AML-193 (cell line): ENCODE results near the gene TAGAP.
"Not testable (repeated sequence)": the region's sequence is repeated elsewhere in the genome, so short reads cannot be mapped to it uniquely, and the experiment has no call there.

ENCODE experiments used
- DNase-seq, 2 experiments: peaks; one replicate each; lab custom pipeline; 2025; lab: John Stamatoyannopoulos, UW

Gene TAGAP

GRCh38 chr6:159043947-159044346 lies 844 bp downstream of the TAGAP start:
- peak; percentile 11 to 46 for DNase-seq

DNA sequence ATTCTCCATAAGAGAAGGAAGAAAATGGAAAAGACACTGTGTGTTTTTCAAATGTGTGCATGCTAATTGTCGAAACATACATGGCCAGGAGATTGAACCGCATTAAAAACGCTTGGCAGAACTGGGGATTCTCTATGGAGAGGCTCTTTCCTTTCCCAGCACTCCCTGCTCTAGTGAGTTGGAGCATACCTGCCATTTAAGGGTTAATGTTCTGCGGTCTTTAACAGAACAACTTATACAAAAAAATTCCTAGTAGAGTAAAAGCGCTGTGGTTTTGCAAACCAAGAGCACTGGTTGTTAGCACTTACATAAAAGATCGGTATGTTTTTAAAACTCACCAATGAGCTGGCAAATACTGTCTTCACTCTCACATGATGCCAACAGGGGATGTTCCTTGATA lies 1.5 kb downstream of the TAGAP start:
- peak; percentile 39 to 48 for DNase-seq

GRCh38 chr6:159042826-159043181 lies 2.0 kb downstream of the TAGAP start:
- no peak for DNase-seq

GRCh38 chr6:159042003-159042825 lies 2.6 kb downstream of the TAGAP start:
- DNase-seq: peak; percentile 89 to 94

DNA sequence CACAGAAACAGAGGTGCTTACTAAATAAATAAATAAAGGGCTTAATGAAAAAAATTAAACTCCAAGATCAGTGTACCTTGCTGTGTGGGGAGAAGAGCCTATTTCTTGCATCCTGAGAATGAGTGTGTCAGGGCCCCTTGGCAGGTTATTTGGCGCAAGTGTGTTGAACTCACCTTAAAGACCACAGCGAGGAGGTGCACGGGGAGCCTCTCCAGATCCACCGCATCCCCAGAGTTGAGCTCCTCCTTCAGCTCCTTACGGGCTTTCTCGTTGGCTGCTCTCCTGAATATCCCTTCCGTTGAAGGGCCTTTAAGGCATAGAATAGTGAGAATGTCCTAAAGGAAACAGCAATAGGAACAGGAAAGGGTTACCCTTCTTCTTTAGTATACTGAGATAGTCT lies 3.6 kb downstream of the TAGAP start:
- no peak for DNase-seq

GRCh38 chr6:159039885-159040258 lies 4.9 kb downstream of the TAGAP start:
- no peak for DNase-seq

GRCh38 chr6:159038914-159039884 lies 5.6 kb downstream of the TAGAP start:
- DNase-seq: peak; percentile 100

DNA sequence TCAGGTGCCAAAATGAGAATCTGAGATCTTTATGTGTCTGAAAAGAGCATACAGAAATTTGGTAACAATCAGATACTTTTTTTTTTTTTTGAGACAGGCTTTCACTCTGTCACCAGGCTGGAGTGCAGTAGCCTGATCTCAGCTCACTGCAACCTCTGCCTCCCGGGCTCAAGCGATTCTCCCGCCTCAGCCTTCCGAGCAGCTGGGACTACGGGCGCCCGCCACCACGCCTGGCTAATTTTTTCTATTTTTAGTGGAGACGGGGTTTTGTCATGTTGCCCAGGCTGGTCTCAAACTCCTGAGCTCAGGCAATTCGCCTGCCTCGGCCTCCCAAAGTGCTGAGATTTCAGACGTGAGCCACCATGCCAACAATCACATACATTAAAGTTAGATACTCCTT lies 6.5 kb downstream of the TAGAP start:
- DNase-seq: not testable (repeated sequence)

GRCh38 chr6:159037756-159038290 lies 7.0 kb downstream of the TAGAP start:
- DNase-seq: no peak

GRCh38 chr6:159036673-159037072 lies 8.1 kb downstream of the TAGAP start:
- DNase-seq: no peak

DNA sequence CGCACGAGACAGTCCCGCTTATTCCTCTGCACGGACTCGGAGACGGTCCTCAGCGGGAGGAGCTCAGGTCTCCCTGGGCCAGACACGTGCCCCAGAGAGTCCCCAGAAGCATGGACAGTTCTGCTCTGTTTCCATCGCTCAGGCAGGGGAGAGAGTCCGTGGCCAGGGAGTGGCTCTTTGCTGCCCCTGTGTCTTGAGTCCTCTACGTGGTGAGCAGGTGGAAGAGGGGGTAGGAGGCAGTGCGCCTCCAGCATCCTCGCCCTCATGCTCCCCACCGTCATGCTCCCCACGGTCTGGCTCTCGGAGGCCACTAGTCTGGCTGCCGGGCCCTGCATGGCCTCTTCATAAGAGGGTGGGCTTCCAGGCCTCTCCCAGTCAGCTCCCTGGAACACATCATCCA lies 8.9 kb downstream of the TAGAP start:
- DNase-seq: no peak

GRCh38 chr6:159033160-159034049 lies 11.4 kb downstream of the TAGAP start:
- DNase-seq: no peak

GRCh38 chr6:159031846-159032245 lies 12.9 kb downstream of the TAGAP start:
- no peak for DNase-seq

- DNase-seq: no peak
These were observed 14.6 kb downstream of the TAGAP start for GRCh38 chr6:159030168-159030567.

- not testable (repeated sequence) for DNase-seq
These were observed 19.6 kb downstream of the TAGAP start for GRCh38 chr6:159025224-159025623.

DNA sequence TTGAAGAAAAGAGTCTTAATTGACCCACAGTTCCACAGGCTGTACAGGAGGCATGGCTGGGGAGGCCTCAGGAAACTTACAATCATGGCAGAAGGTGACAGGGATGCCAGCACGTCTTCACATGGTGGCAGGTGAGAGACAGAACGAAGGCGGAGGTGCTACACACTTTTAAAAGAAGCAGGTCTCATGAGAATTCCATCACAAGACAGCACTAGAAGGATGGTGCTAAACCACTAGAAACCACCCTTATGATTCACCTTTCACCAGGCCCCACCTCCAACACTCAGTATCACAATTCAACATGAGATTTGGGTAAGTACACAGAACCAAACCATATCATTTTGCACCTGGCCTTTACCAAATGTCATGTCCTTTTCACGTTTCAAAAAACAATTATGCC lies 20.9 kb downstream of the TAGAP start:
- no peak for DNase-seq

DNA sequence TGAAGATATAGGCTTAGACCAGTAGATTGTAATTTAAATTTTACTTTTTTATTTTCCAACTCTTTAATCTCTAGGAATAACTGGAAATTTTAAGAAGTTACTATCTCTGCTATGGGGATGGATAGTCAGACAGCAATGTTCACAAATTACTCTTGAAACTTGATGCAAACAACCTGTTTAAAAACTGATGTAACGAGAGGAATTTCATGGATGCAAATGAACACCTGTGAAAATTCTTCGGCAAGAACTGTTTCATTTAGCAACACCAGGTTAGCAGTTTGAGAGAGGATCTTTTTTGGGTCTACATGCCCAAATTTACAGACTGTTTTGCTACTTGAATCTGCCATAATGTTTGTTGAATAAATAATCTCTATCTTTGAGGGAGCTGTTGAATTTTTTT lies 24.8 kb downstream of the TAGAP start:
- no peak for DNase-seq

- no peak for DNase-seq
These were observed 26.8 kb downstream of the TAGAP start for GRCh38 chr6:159017757-159018559.

DNA sequence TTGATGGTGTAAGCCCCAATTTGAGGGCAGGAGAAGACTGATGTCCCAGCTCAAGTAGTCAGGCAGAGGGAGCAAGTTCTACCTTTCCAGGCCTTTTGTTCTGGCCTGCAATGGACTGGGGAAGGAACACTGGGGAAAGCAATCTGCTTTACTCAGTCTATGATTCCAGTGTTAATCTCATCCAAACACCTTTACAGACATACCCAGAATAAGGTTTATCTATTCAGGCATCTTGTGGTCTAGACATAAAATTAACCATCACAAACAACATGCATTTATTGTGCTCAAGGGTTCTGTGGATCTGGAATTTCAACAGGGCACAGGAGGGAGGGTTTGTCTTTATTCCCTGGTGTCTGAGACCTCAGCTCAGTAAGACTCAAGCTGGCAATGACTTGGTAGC lies 30.4 kb downstream of the TAGAP start:
- no peak for DNase-seq

GRCh38 chr6:159013229-159013628 lies 31.6 kb downstream of the TAGAP start:
- DNase-seq: peak; percentile 18 to 51

DNA sequence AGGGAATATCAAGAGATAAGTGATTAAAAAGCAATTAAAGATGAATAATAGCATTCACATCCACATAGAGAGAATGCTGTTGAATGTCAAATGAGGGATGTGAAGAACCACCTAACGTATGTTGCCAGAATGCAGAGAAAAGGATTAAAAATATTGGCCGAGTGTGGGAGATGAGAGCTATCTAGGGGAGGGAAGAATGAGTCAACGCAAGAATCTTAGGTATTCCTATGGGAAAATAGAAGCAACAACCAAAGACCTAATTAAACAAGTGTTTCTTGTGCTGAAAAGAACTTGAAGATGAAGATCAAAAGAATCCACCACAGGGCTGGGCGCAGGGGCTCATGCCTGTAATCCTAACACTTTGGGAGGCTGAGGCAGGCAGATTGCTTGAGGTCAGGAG lies 32.6 kb downstream of the TAGAP start:
- no peak for DNase-seq
